Muscle of arm (tissue), 12 donors: Measurements from ENCODE around the gene OSBPL2. TPM values are rescaled to one million over a fixed set of nuclear protein-coding genes. Genes with fewer than 3 reads are reported as not detected.

Source experiments
- DNase-seq: peaks from one replicate; pipeline ENCODE4 v3.0.0-alpha.2; 2013
- polyA plus RNA-seq, 12 donors: library from polyadenylated mRNA; unstranded; fragments of 120-200 nt; gene quantifications; one replicate each; pipeline ENCODE4 v1.2.1, GENCODE V29; 2013; ENCODE audit not compliant: insufficient read length in 12 of 12

Gene OSBPL2
- polyA plus RNA-seq, 12 donors, result 24.1 to 43.3 (median 30.6) TPM; not detected in 1

- DNase-seq, result no peak
Measured at GRCh38 chr20:62232770-62233645, 5.3 kb upstream of the OSBPL2 start.

- DNase-seq, result no peak
Measured at GRCh38 chr20:62233684-62234083, 4.6 kb upstream of the OSBPL2 start.

DNA sequence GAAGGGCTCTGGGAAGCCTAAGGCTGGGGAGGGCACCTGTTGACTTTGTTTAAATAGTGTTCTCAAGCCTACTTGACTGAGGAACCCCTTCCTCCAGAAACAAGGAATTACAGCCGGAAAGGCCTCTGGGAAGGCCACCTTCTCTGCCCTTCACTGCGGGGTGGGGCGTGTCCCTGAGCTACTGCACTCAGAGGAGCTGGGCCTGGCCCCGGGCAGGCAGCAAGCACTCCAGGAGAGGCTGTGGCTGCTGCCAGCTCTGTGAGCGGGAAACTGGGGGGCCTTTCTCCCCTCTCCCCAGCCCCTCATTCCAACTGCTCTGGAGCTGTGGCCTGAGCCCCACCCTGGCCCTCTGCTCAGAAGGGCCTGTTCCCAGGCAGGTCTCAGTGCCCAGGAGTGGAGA lies 4.0 kb upstream of the OSBPL2 start:
- DNase-seq, result no peak

DNA sequence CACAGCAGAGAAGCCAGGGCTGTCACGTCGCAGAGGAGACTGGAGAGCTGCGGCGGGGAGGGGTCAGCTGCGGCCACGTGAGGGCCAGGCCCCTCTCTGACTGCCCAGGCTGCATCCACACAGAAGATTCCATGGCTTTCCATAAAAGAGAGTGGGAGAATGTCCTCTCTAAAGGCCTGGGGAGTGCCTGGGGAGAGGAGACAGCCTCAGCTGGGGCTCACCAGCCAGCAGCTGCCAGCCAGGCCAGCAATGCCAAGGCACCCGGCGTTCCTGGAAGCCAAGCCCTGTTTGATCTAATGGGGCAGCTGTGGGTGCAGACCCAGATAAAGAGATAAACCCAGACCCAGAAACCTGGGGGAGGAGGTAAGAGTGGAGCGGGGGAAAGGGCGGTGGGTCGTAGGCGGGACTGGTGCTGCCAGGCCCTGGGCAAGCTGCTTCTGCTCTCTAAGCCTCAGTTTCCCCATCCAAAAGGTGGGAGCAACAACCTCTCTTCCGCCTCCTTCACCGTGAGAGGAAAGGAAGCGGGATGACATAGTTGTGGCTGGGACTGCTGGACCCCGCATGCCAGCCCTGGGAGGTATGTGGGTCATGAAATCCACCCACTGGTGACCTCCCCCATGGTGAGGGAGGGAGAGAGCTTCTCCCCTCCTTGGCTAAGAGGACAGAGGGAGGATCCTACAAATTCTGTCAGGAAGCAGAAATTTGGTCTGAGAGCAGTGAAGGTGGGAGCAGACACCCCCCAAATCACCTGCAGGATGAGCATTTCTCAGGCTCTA lies 3.1 kb upstream of the OSBPL2 start:
- no peak for DNase-seq

- DNase-seq, result no peak
Measured at GRCh38 chr20:62235777-62236157, 2.6 kb upstream of the OSBPL2 start.

- no peak for DNase-seq
Measured at GRCh38 chr20:62236200-62236599, 2.1 kb upstream of the OSBPL2 start.

DNA sequence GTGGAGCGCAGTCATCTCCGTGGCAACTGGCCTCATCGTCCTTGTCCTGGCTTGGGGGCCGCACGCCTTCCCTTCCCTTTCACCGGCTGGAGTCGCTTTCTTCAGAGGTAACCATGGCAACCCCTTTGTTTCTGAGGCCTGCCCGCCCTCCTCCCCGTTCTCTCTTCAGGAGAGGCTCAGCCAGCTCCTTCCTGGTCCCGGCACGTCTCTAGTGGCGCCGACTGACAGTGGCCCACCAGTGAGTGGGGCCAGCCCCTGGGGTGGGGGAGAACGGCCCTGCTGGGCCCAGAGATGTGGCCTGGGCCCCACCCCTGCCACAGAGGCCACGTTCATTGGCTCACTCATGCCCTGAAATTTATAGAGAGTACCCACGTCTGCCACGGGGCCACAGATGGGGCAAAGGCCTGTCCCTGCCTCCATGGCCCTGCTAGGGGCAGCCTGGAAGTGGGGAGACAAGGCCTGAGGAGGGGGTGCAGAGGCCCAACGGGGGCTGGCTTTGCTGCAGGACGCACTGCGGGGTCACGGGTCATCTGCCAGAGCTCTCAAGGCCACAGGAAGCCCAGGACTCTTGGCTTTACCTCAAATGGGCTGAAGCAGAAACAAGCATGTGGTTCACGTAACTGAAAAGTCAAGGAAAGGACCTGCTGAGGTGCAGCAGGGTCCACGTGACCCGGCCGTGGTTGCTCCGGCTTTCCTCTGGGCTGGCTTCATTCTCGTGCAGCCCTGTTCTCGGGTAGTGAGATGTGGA lies 1.4 kb upstream of the OSBPL2 start:
- DNase-seq, result no peak

DNA sequence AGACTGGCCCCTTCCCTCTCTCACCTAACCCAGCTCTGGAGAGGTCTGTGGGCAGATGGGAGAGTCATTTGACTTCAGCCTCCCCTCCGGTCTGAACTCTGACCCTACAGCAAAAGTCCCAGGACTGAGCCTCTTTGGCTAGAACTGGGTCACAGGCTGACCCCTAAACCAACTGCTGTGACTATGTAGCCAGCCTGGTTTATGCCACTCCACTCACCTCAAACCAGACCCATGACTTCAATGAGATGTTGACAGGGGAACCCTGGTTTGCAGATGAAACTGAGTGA lies 864 bp upstream of the OSBPL2 start:
- DNase-seq, result no peak

- no peak for DNase-seq
Measured at GRCh38 chr20:62238569-62239277, 402 bp downstream of the OSBPL2 start.

DNA sequence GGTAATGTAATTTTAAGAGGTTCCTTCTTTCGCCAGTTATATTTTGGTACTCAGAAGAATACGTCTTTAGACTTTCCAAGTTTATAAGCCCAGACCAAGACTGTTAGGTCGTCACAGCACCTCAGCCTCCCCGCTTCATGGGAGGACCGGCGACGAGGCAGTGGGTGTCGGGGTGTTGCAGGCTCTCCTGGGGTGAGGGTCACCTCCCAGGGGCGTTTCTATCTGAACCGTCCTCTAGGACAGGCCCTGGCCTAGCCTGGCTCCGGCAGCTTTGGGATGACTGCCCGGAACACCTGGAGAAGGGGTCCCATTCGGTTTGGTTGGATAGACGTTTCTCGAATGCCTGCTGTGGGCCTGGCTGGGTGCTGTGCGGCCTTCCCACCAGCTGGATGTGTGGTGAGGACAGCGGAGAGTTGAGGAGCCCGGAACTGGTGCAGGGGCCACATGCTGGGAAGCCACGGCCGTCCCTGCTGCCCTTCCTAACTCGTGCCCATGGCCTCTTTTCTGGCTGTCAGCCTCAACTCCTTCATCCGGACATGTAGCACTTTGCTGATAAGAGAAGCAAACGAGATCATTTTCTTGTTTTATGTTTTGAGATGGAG lies 1.1 kb downstream of the OSBPL2 start:
- no peak for DNase-seq

DNA sequence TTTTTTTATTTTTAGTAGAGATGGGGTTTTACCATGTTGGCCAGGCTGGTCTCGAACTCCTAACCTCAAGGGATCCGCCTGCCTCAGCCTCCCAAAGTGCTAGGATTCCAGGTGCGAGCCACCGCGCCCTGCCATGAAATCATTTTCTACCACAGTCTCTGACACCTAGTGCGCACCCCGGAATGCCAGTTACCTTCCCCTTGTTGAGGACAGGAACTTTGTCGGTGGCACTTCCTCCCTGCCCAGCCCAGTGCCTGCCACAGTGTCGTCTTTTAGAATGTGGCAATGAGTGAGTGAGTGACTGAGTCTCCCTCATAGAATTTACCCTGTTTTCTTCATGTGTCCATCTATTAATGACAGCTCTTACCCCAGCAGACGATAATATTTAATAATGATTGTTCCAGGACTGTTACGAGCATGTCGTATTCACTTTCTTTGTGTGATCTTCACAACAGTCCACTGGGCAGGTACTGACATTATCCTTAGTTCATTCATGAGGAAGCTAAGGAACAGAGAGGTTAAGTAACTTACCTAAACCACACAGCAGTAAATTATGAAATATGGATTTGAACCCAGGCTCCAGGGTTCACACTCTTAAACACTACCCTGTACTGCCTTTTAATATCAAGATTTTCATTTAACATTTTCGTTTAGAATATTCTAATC lies 1.8 kb downstream of the OSBPL2 start:
- DNase-seq, result no peak

DNA sequence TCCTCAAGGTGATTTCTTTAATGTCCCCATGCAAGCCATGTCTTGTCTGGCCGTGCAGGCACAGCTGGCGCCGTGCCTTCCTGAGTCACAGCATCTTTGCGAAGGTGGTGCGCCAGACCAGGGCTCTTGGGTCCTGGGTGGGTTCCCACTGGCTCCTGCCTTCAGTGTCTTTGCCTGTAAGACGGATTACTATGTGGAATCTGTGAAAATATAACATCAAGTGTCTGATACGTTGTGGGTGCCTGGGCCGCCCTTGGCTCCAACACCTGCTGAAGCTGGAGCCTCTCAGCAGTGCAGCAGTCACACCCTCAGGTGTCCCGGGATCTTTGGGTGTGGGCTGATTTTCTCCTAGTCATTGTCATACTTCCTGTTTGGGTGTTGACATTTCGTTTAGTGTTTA lies 3.2 kb downstream of the OSBPL2 start:
- DNase-seq, result no peak

DNA sequence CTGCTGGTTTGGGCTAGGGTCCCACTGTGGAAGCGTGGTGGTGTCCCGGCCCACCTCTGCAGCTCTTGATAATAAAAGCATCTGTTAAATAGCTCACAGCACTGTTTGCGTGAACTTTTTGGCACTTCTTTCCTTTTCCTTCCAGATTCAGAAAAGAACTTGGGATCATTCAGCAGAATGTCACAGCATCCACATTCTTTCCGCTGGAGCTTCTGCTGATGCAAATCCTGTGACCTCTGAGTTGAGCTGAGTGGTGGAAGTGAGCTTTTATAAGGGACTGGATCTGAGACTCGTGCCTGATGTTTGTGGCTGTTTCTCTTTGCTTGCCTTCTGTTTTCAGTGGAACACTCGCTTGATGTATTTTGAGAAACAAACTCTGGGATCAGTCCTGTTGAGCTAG lies 3.9 kb downstream of the OSBPL2 start:
- DNase-seq, result no peak

DNA sequence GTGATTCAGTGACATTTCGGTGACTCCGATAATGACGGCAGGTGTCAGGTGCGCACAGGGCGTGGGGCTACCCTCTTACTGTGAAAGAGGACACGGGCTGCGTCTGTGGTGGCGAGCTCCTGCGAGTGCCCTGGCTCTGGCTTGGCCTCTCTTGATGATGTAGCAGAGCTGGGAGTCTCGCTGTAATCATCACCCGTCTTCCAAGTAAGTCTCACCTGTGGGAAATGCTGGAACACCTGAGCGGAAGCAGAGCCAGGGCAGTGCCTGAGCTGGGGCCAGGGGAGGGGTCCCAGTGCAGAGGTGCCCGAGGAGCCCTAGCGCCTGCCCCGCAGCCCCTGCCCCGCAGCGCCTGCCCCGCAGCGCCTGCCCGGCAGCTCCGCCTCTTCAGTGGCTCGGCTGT lies 4.8 kb downstream of the OSBPL2 start:
- DNase-seq, result no peak

DNA sequence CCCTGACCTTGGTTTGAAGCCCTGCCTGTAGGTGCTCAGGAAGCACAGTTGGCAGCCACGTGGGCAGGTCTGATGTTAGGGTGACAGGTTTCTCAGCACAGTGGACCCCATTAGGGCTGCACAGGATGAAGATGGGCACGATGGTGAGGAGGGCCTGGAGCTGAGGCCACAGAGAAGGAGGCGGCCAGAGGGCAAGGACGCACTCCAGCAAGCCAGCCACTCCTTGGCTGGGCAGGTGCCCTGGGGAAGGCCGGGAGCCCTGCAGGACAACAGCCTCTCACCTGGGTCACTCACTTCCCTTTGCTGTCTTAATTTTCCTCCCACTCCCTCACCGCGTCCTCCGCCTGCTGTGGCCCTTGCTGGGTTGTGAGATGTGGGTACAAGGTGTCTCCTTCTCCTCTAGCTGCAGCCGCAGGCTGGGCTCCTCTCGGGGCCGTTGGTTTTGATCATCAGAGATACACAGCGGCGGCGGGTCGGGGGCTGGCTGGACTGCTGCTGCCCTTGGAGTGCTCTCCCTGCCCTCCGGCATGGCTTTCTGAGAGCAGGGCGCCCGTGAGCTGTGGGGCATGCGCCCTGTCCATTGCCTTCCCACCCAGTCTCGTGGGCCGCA lies 5.7 kb downstream of the OSBPL2 start:
- DNase-seq, result no peak

GRCh38 chr20:62244644-62245108 lies 6.4 kb downstream of the OSBPL2 start:
- DNase-seq, result no peak

GRCh38 chr20:62245911-62246280 lies 7.6 kb downstream of the OSBPL2 start:
- DNase-seq, result no peak

DNA sequence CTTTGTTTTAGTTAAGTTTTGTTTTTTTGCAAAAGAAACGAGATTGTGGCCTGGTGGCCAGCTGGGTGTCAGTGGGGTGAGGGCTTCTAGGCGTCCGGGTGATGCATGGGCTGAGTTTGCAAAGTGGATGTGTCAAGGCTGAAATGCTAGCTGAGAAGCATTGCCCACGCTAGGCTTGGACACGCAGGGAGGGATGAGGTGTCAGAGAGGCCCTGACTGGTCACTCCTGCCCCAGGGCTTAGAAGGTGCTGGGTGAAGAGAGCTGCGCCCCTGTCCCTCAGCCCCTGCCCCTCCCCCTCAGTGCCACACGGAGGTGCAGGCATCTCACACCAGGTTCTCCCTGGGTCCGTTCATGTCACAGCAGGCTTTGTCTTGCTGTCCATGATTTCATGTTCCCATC lies 8.1 kb downstream of the OSBPL2 start:
- no peak for DNase-seq

DNA sequence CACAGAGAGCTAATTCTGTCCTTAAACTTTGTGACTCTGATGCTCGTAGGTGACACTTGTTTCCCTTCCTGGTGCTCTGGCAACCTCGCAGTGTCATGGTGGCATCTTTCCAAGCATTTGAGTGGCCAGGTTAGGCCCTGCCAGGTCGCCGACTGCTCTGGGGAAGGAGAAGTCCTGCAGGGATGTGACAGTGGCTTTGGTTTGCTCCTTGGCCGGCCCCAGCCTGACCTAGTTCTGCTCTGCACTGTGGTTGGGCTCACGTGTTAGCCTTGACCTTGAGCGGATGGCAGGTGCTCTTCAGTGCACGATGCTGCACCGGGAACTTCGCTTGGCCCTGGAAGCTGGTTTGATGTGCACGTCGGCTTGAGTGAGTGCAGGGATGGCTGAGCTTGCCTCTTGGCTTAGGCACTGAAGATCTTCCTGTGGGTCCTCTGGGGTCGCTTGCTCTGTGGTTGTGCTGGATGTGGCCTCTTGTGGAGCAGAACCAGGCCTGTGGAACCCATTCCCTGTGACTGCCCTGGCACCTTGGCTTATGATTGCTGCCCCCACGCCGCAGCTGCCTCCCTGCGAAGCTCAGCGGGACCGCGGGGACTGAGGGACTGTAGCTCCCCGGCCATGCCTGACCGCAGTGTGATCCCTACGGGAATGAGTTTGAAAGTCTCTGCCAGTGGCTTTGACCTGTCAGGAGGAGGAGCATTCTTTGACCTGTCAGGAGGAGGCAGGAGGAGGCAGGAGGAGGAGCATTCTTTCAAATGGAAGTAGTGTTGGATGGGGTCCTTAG lies 8.7 kb downstream of the OSBPL2 start:
- DNase-seq, result no peak
